D721Med (cell line): ENCODE measurements around the gene RNF4.
"Not testable (repeated sequence)": the region's sequence is repeated elsewhere in the genome, so short reads cannot be mapped to it uniquely, and the experiment has no call there.

ENCODE experiments used
- DNase-seq: peaks from one replicate; pipeline ENCODE4 v3.0.0; 2011; ENCODE audit warnings: low spot score; ENCODE audit not compliant: insufficient read length
- FAIRE-seq: peaks from 2 replicates; lab custom pipeline; 2011; peaks lifted over from hg19 to GRCh38; lab: Jason Lieb, UNC
- CTCF ChIP-seq: IDR thresholded peaks from 2 replicates; pipeline ENCODE4 v1.5.1; 2012; ENCODE audit warnings: mild to moderate bottlenecking, control low read depth; ENCODE audit not compliant: insufficient read depth; ENCODE audit errors: missing control alignments

Gene RNF4

GRCh38 chr4:2461246-2461960 is 7.5 kb upstream of the RNF4 start:
- FAIRE-seq (no peak), DNase-seq (no peak)
- TF ChIP-seq CTCF = no peak

GRCh38 chr4:2462218-2462991 is 6.5 kb upstream of the RNF4 start:
- FAIRE-seq (no peak), DNase-seq (peak; percentile 73)
- peak; percentile 30 for TF ChIP-seq CTCF

- TF ChIP-seq CTCF = no peak
- FAIRE-seq (no peak), DNase-seq (no peak)
Measured at GRCh38 chr4:2462992-2463762, 5.7 kb upstream of the RNF4 start.

- TF ChIP-seq CTCF = no peak
- DNase-seq = no peak
- no peak for FAIRE-seq
Measured at GRCh38 chr4:2465032-2465431, 3.9 kb upstream of the RNF4 start.

GRCh38 chr4:2465544-2465943 is 3.4 kb upstream of the RNF4 start:
- DNase-seq, FAIRE-seq: not testable (repeated sequence)

- FAIRE-seq (no peak), DNase-seq (no peak)
- no peak for TF ChIP-seq CTCF
Measured at GRCh38 chr4:2469192-2469984, 482 bp downstream of the RNF4 start.

- TF ChIP-seq CTCF = no peak
- no peak for DNase-seq
- FAIRE-seq = no peak
Measured at GRCh38 chr4:2470791-2471190, 1.9 kb downstream of the RNF4 start.
